Amygdala (tissue), 56 donors: ENCODE results near the gene U2AF1L4.
A peak's percentile ranks its signal among the peaks of the same experiment; 100 is the strongest.

Experiments used
- DNase-seq, 56 donors: peaks; one replicate each; lab custom pipeline; 2025; lab: John Stamatoyannopoulos, UW

U2AF1L4 gene

DNA sequence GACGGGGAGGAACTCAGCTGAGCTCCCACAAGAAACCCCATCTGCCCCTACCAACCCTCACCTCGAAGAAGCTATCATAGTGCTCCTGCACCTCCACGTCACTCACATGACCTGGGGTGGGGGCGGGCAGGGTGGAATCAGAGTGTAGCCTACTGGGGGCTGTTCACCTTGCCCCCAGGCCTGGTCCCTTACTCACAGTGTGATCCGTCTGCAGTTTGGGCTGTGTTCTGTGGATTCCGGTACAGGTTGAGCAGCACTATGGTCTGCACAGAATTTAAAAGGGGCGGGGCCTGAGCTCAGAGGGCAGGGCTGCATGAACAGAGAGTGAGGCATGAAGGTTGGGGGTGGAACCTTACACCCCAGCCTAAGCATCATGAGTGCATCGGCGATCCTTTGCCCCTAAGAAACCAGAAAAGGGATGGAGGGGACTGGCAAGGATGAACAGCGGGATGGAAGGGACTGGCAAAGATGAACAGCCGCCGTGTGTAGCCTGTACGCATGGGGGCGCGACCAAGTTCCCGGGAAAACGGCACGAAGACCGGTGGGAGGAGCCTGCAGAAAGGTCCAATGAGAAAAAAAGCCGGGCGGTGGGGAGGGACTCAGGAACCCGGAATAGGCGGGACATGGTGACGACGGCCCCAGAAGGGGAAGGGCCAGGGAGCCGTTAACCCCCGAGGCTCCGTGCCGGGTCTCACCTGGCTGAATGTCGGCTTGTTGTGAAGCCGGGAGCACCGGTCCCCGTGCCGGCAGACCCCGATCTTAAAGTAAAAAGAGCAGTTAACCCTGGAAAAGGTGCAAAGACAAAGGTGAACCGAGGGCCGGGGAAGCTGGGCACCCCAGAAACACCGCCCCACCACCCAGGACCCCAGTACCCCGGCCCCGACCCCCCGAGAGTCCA, 539 bp downstream of the U2AF1L4 start:
- DNase-seq: peak; percentile 62 to 98 (median 91)

DNA sequence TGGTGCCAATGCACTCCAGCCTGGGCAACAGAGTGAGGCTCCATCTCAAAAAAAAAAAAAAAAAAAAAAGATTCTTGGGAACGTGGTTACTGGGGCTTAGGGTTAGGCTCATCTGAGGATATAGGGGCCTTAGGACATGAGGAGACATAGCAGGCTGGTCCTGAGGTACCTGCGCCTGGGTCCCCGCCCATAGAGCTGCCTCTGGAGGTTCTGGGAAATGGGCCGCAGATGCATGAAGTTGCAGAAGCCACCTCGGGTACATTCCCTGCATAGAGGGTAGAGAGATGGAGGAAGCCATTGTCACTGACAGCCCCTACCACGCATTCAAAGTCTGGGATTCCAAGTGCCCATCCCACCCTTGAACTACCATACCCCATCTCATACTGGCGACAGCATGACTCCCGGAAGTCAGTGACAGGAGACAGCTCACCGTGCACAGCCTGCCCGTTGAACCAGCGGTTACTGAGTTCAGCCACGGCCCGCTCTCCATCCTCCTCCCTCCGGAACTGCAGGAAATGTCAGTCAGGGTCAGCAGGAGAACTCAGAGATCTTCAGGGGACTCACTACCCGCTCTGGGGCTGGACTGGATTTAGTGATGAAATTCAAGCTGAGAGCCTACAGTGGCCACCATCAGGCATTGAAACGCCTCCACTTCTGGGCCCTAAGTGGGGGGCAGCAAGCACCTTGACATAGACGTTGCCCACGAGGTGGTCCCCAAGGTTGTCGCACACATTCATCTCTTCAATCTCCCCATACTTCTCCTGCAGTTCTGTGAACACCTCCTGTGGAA, 1.4 kb downstream of the U2AF1L4 start:
- DNase-seq: no peak

DNA sequence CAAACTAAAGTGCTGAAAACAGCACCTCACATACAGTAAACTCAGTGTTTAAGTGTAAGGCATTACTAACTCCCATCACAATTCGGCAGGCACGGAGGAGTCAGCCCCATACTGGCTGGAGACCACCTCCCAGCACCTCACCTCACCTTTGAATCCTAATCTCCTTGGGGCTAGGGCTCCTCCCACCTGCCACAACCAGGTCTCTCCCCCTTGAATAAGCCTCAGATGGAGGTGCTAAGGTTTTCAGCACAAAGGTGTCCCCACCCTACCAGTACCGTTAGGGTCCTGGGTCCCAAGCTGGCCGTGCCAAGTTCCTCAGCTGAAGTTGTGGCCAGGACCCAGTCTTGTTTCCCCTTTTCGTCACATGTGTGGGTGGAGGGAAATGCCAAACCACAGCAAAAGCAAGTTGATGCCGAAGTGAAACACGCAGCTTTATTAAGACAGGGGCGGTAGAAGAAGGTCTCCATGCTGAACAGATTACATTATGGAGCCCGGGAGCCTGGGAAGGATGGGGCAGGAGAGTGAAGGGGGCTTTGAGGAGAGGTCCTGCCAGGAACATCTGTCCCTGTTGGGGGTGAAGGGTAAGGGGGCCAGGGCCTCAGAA, 3.0 kb downstream of the U2AF1L4 start, which contains the start of gene IGFLR1:
Gene IGFLR1 (minus strand): TSS at position 332 of the 604 bp plus-strand sequence. CDS start 1,272 bp downstream, outside the sequence.
- DNase-seq: peak in 9 of 56 donors; percentile 3 to 50 (median 14)

DNA sequence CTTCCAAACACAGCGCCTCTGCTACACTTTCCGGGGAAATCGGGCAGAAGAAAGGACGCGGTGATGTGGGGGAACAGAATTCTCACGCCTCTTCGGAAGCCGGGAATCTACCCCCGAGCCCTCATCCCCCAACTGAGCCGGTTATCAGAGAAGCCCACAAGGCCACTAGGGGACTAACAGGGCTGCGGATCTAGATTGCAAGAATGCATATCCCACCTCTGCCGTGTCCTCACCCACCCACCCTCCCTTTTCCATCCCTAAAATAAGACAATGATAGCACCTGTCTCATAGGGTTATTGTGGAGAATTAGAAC, 4.1 kb downstream of the U2AF1L4 start:
- DNase-seq: no peak

- peak; percentile 59 to 99 (median 96) for DNase-seq
Observed at GRCh38 chr19:35740423-35741202, 4.6 kb downstream of the U2AF1L4 start.

DNA sequence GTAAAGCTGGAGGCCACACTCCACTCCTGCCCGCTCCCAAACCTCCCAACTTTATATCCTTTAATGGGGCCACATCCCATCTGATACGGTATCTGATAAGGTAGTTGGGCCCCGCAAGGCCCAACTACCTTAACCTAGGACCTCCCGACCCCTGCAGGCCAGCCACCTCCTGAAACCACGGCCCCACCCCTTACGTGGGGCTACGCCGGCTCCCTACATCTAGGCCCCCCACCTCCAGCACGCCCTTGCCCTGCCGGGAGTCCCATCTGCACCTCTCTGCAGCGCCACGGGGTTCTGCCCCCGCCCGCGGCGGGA, 5.2 kb downstream of the U2AF1L4 start:
- DNase-seq: no peak

- DNase-seq: no peak
Observed at GRCh38 chr19:35739275-35740107, 5.7 kb downstream of the U2AF1L4 start.

GRCh38 chr19:35738887-35739229, 6.4 kb downstream of the U2AF1L4 start:
- DNase-seq: no peak

DNA sequence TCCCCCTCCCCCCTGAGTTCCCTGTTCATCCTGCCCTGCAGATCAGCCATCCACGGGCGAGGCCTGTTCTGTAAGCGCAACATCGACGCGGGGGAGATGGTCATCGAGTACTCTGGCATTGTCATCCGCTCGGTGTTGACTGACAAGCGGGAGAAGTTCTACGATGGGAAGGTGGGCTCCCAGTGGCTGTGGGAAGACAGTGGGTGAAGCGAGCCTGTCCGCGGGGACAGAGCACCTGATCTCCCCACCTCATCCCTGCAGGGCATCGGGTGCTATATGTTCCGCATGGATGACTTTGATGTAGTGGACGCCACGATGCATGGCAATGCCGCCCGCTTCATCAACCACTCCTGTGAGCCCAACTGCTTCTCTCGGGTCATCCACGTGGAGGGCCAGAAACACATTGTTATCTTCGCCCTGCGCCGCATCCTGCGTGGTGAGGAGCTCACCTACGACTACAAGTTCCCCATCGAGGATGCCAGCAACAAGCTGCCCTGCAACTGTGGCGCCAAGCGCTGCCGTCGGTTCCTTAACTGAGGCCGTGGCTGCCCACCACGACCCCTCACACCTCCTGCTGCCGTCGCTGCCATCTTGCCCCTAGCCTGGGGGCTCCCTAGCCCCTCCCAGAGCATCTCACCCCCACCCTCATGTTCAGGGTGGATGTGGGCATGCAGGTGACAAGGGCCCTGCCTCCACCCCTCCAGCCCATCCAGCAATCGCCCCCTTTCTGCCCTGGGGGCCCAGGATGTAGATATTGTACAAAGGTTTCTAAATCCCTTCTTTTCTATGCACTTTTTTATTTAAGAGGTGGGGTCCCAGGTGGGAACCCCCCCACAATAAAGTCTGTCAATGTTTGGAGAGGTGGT, 7.0 kb downstream of the U2AF1L4 start:
- DNase-seq: no peak

- DNase-seq: no peak
Observed at GRCh38 chr19:35736913-35737886, 8.0 kb downstream of the U2AF1L4 start.

DNA sequence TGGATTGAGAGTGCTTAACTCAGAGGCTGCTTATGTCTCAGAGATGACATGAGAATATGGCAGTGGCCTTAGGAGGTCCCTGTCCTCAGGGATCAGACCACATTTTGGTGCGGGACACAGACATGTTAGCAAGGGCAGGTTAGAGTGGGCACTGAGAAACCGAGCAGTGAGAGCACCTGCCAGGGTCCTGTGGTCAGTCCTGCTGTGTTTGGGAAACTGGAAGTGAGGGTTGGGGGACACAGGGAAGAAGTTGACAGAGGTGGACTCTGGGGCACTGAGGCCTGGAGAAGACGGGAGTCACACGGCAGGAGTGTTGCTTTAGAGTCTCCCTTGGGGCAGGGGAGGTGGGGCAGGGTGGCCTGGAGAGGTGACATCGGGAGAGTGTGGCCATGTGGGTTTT, 10.3 kb downstream of the U2AF1L4 start:
- DNase-seq: no peak

DNA sequence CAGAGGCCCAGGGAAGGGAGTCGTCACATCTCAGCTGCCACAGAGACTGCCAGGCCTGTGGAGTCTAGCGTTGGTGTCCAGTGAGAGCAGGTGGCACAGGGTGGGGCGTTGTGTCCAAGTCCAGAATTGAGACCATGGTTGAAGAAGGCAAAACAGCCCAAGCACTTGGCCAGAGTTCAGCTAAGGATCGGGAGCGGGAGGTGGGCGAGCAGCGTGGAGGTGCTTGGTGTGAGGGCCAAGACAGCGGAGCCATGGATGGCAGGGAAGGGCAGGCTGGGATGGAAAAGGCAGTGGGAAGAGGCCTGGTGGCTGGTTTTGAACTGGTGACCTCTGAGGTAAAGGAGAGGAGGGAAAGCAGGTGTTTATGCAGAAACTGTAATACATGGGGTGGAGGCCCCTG, 10.9 kb downstream of the U2AF1L4 start:
- no peak for DNase-seq

DNA sequence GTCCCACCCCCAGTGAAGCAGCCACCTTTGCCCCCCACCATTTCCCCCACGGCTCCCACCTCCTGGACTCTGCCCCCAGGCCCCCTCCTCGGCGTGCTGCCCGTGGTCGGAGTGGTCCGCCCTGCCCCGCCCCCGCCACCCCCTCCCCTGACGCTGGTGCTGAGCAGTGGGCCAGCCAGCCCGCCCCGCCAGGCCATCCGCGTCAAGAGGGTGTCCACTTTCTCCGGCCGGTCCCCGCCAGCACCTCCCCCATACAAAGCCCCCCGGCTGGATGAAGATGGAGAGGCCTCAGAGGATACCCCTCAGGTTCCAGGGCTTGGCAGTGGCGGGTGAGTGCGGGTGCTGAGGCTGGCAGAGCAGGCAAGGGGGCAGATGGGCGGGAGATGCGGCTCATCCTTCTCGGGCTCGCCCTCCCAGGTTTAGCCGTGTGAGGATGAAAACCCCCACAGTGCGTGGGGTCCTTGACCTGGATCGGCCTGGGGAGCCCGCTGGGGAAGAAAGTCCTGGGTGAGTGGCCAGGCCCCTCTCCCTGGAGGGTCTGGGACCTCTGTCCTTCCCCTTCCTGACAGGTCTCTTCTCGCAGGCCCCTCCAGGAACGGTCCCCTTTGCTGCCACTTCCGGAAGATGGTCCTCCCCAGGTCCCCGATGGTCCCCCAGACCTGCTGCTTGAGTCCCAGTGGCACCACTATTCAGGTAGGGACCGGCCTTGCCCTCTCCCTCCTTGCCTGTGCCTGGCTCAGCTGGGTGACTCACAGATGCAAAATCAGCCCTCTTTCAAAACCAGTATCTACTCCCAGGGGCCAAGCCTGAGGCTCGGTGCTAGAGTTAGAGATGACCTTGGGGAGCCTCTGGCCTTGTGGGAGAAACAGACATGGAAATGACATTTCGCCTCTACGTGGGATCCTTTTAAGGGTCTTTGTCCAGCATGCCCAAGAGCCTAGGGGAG, 11.8 kb downstream of the U2AF1L4 start:
- peak in 1 of 56 donors; percentile 2 for DNase-seq

DNA sequence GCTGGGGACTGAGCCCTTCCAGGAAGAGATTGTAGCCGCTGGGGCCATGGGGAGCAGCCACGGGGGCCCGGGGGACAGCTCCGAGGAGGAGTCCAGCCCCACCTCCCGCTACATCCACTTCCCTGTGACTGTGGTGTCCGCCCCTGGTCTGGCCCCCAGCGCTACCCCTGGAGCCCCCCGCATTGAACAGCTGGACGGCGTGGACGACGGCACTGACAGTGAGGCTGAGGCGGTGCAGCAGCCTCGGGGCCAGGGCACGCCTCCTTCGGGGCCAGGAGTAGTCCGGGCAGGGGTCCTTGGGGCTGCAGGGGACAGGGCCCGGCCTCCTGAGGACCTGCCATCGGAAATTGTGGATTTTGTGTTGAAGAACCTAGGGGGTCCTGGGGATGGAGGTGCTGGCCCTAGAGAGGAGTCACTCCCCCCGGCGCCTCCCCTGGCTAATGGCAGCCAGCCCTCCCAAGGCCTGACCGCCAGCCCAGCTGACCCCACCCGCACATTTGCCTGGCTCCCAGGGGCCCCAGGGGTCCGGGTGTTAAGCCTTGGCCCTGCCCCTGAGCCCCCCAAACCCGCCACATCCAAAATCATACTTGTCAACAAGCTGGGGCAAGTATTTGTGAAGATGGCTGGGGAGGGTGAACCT, 12.6 kb downstream of the U2AF1L4 start:
- DNase-seq: no peak

- no peak for DNase-seq
Observed at GRCh38 chr19:35731779-35732405, 13.3 kb downstream of the U2AF1L4 start.
